IMR-90 (cell line): ENCODE measurements around the gene DYNLT4. TPM values are rescaled to one million over a fixed set of nuclear protein-coding genes. Genes with fewer than 3 reads are reported as not detected.

Source experiments
- ATAC-seq: fragments of 200-7000 bp; cut with Tn5 transposase; 2 replicates; pipeline ENCODE4 v1.9.1; 2020; ENCODE audit warnings: low read depth, mild to moderate bottlenecking, moderate library complexity
- BruUV-seq: library from RNA; stranded (reverse); fragments of 400-500 nt; replicated peaks from 2 replicates; lab custom pipeline; 2021; lab: Mats Ljungman, UMichigan
- CTCF ChIA-PET: fragments of 300-600 bp; formaldehyde crosslinking; extraction: SDS; loops from one replicate; lab custom pipeline; 2021; ENCODE audit warnings: antibody characterized with exemption; lab: Yijun Ruan, JAX
- POLR2A ChIA-PET: fragments of 300-600 bp; sonication (Branson Sonifier 250); formaldehyde crosslinking; loops from one replicate; lab custom pipeline; 2022; ENCODE audit warnings: antibody characterized with exemption; ENCODE audit not compliant: unreplicated experiment; lab: Charles Lee
- DNase-seq: peaks from one replicate; pipeline ENCODE4 v3.0.0; 2013
- H2AFZ ChIP-seq: replicated peaks from 2 replicates; pipeline ENCODE3; 2013; ENCODE audit warnings: low read length, mild to moderate bottlenecking; ENCODE audit not compliant: poor library complexity
- H2AK5ac ChIP-seq: 2 replicates; pipeline ENCODE4 v1.6.1; 2013; ENCODE audit warnings: low read depth, low read length, inconsistent platforms
- H2AK9ac ChIP-seq: replicated peaks from 2 replicates; pipeline ENCODE3; 2013; ENCODE audit warnings: mild to moderate bottlenecking, low read depth, low read length, moderate library complexity; ENCODE audit not compliant: poor library complexity
- H2BK120ac ChIP-seq: 2 replicates; pipeline ENCODE4 v1.6.1; 2013; ENCODE audit warnings: low read depth, low read length, inconsistent platforms
- H2BK15ac ChIP-seq: 3 replicates; pipeline ENCODE4 v1.6.1; 2013; ENCODE audit warnings: low read depth, low read length, inconsistent platforms
- H2BK20ac ChIP-seq: 2 replicates; pipeline ENCODE4 v1.6.1; 2013; ENCODE audit warnings: low read depth, mild to moderate bottlenecking, inconsistent platforms, low read length, moderate library complexity
- H2BK5ac ChIP-seq: 2 replicates; pipeline ENCODE4 v1.6.1; 2013; ENCODE audit warnings: mild to moderate bottlenecking, low read depth, low read length, inconsistent platforms; ENCODE audit not compliant: poor library complexity, severe bottlenecking
- H3K14ac ChIP-seq: replicated peaks from 2 replicates; pipeline ENCODE4 v1.6.1; 2013; ENCODE audit warnings: low read depth, low read length, inconsistent platforms
- H3K18ac ChIP-seq: 2 replicates; pipeline ENCODE4 v1.6.1; 2013; ENCODE audit warnings: low read depth, low read length, control low read depth
- H3K23ac ChIP-seq: 2 replicates; pipeline ENCODE4 v1.6.1; 2013; ENCODE audit warnings: low read depth, low read length, inconsistent platforms
- H3K27ac ChIP-seq: 2 replicates; pipeline ENCODE4 v1.5.1; 2013; ENCODE audit warnings: mild to moderate bottlenecking, control low read depth, low read length; ENCODE audit not compliant: insufficient read depth
- H3K27me3 ChIP-seq: 2 replicates; pipeline ENCODE4 v1.6.1; 2013; ENCODE audit warnings: low read length; ENCODE audit not compliant: control insufficient read depth, insufficient read depth
- H3K36me3 ChIP-seq: 2 replicates; pipeline ENCODE4 v1.6.1; 2013; ENCODE audit warnings: low read length, mixed read lengths; ENCODE audit not compliant: control insufficient read depth, insufficient read depth
- H3K4ac ChIP-seq: 2 replicates; pipeline ENCODE4 v1.6.1; 2013; ENCODE audit warnings: low read depth, low read length, inconsistent platforms
- H3K4me1 ChIP-seq: 2 replicates; pipeline ENCODE4 v1.6.1; 2013; ENCODE audit warnings: low read length, mixed read lengths; ENCODE audit not compliant: control insufficient read depth, insufficient read depth
- H3K4me2 ChIP-seq: 2 replicates; pipeline ENCODE4 v1.6.1; 2013; ENCODE audit warnings: low read depth, mild to moderate bottlenecking, control low read depth, low read length, moderate library complexity
- H3K4me3 ChIP-seq: 2 replicates; pipeline ENCODE4 v1.5.1; 2013; ENCODE audit warnings: low read depth, mild to moderate bottlenecking, control low read depth, low read length, moderate library complexity; ENCODE audit not compliant: insufficient read depth
- H3K56ac ChIP-seq: 2 replicates; pipeline ENCODE4 v1.6.1; 2013; ENCODE audit warnings: low read length, inconsistent platforms; ENCODE audit not compliant: insufficient read depth; ENCODE audit errors: extremely low read depth
- H3K79me1 ChIP-seq, 2 experiments: 2 replicates each; pipeline ENCODE4 v1.6.1; 2013; ENCODE audit warnings: low read length in 2 of 2, inconsistent platforms in 1 of 2, low read depth in 1 of 2
- H3K9ac ChIP-seq: 2 replicates; pipeline ENCODE4 v1.6.1; 2013; ENCODE audit warnings: low read depth, low read length, control low read depth
- H3K9me1 ChIP-seq: 2 replicates; pipeline ENCODE4 v1.6.1; 2013; ENCODE audit warnings: low read length, inconsistent platforms; ENCODE audit not compliant: insufficient read depth
- H3K9me3 ChIP-seq: 2 replicates; pipeline ENCODE4 v1.6.1; 2013; ENCODE audit warnings: low read length; ENCODE audit not compliant: control insufficient read depth, insufficient read depth
- H4K20me1 ChIP-seq: 2 replicates; pipeline ENCODE4 v1.6.1; 2013; ENCODE audit warnings: low read length, inconsistent platforms; ENCODE audit not compliant: insufficient read depth
- H4K5ac ChIP-seq: 2 replicates; pipeline ENCODE4 v1.6.1; 2013; ENCODE audit warnings: mild to moderate bottlenecking, low read depth, low read length, control low read depth
- H4K8ac ChIP-seq, 2 experiments: 2 replicates each; pipeline ENCODE4 v1.6.1; 2013; ENCODE audit warnings: low read depth in 2 of 2, low read length in 2 of 2, control low read depth in 1 of 2, inconsistent platforms in 1 of 2
- H4K91ac ChIP-seq: 2 replicates; pipeline ENCODE4 v1.6.1; 2013; ENCODE audit warnings: low read depth, low read length, inconsistent platforms; ENCODE audit not compliant: insufficient read depth
- BHLHE40 ChIP-seq: fragments of 150-350 bp; IDR thresholded peaks from 2 replicates; pipeline ENCODE4 v1.6.1; 2016; ENCODE audit warnings: mild to moderate bottlenecking, low read depth, low read length
- CEBPB ChIP-seq: IDR thresholded peaks from 2 replicates; pipeline ENCODE4 v1.6.1; 2012; ENCODE audit warnings: low read depth, low read length, improper control_type of control experiment
- CHD1 ChIP-seq: IDR thresholded peaks from 2 replicates; pipeline ENCODE4 v1.6.1; 2012; ENCODE audit warnings: low read depth, low read length, improper control_type of control experiment
- FOS ChIP-seq: fragments of 150-350 bp; IDR thresholded peaks from 2 replicates; pipeline ENCODE4 v1.6.1; 2016; ENCODE audit warnings: low read depth, low read length
- MAFK ChIP-seq: IDR thresholded peaks from 2 replicates; pipeline ENCODE4 v1.6.1; 2012; ENCODE audit warnings: low read depth, low read length, improper control_type of control experiment
- MXI1 ChIP-seq: IDR thresholded peaks from 2 replicates; pipeline ENCODE4 v1.6.1; 2012; ENCODE audit warnings: low read depth, mild to moderate bottlenecking, low read length, moderate library complexity, borderline replicate concordance
- NFE2L2 ChIP-seq: fragments of 150-350 bp; IDR thresholded peaks from 2 replicates; pipeline ENCODE4 v1.6.1; 2016; ENCODE audit warnings: low read depth, mild to moderate bottlenecking, low read length
- POLR2A ChIP-seq: IDR thresholded peaks from 2 replicates; pipeline ENCODE4 v1.6.1; 2012; ENCODE audit warnings: mild to moderate bottlenecking, low read depth, low read length
- RAD21 ChIP-seq: IDR thresholded peaks from 2 replicates; pipeline ENCODE4 v1.6.1; 2012; ENCODE audit warnings: low read length, improper control_type of control experiment
- RCOR1 ChIP-seq: IDR thresholded peaks from 2 replicates; pipeline ENCODE4 v1.6.1; 2012; ENCODE audit warnings: mild to moderate bottlenecking, low read length, improper control_type of control experiment; ENCODE audit not compliant: insufficient replicate concordance
- RFX5 ChIP-seq: IDR thresholded peaks from 2 replicates; pipeline ENCODE4 v1.8.0; 2012; ENCODE audit warnings: low read depth, mild to moderate bottlenecking, low read length, moderate library complexity
- SMC3 ChIP-seq: fragments of 150-350 bp; IDR thresholded peaks from 2 replicates; pipeline ENCODE4 v1.6.1; 2016; ENCODE audit warnings: low read depth, mild to moderate bottlenecking, antibody characterized with exemption, low read length, moderate library complexity
- WGBS, 2 experiments: methylation state at CpG; one replicate each; pipeline versions ENCODE4 v1.1.5 to v1.1.7; 2013; ENCODE audit warnings: missing lambda C conversion rate in 2 of 2; ENCODE audit not compliant: insufficient read length in 1 of 2; ENCODE audit errors: extremely low coverage in 2 of 2; 5-methylcytosine and 5-hydroxymethylcytosine counted together
- dilution Hi-C: fragments of 300-500 bp; cut with HindIII; formaldehyde crosslinking; loops from one replicate; pipeline ENCODE4 v1.14.3; 2018; ENCODE audit warnings: low sequenced_read_pairs; ENCODE audit not compliant: unreplicated experiment
- in situ Hi-C: fragments of 300-500 bp; cut with MboI; formaldehyde crosslinking; loops from 3 replicates; pipeline ENCODE4 v1.14.3; 2019; ENCODE audit warnings: low sequenced_read_pairs, inconsistent platforms, mixed read lengths
- intact Hi-C: fragments of 100-400 bp; cut with micrococcal nuclease; formaldehyde crosslinking; loops from 2 replicates; pipeline ENCODE4 v1.10.0; 2022
- polyA plus RNA-seq, 3 experiments: library from polyadenylated mRNA; depleted of rRNA; stranded (reverse); fragments of >200 nt; gene quantifications; 2 replicates each; pipeline ENCODE4 v1.2.3, GENCODE V29; 2012; ENCODE audit warnings: low replicate concordance in 1 of 3
- total RNA-seq: library from RNA; depleted of rRNA; stranded (reverse); fragments of >200 nt; gene quantifications from 2 replicates; pipeline ENCODE4 v1.2.3, GENCODE V29; 2012
- TF ChIP-seq, protein P1 (sequence below): fragments of 150-350 bp; IDR thresholded peaks from 2 replicates; pipeline ENCODE4 v1.6.1; 2016; ENCODE audit warnings: low read depth, mild to moderate bottlenecking, low read length, moderate library complexity, borderline replicate concordance
- TF ChIP-seq, protein P2 (sequence below): conservative IDR thresholded peaks from 2 replicates; pipeline ENCODE4 v1.5.1; 2012; ENCODE audit warnings: mild to moderate bottlenecking, low read depth, low read length, improper control_type of control experiment
- TF ChIP-seq, protein P3 (sequence below): fragments of 150-350 bp; IDR thresholded peaks from 2 replicates; pipeline ENCODE4 v1.6.1; 2017; ENCODE audit warnings: mild to moderate bottlenecking, antibody characterized with exemption, low read length, low read depth

Gene DYNLT4
- total and polyA plus RNA-seq, 2 of the 4 experiments (the other 2 are of a cell fraction), result not detected

- Histone ChIP-seq H3K36me3 (no peaks in the 10 kb centered on the region), H3K56ac (no peak overlapping the region), H2BK15ac (no peak overlapping the region), H3K9me3 (no peaks in the 10 kb centered on the region), H3K27ac (no peak overlapping the region), H4K91ac (no peak overlapping the region), H3K4ac (no peak overlapping the region), H2AFZ (no peak overlapping the region), H3K4me2 (no peak overlapping the region), H2BK5ac (no peak overlapping the region), H3K9ac (no peak overlapping the region), H2AK9ac (no peak overlapping the region), H4K20me1 (no peaks in the 10 kb centered on the region), H3K4me3 (no peak overlapping the region), H4K5ac (no peak overlapping the region), H3K27me3 (peaks cover 2% of the 10 kb centered on the region; the same call in 1 of the 2 replicates), H3K18ac (no peak overlapping the region), H3K9me1 (no peaks in the 10 kb centered on the region), H2BK20ac (no peak overlapping the region), H2BK120ac (no peak overlapping the region), H3K4me1 (peaks cover 3% of the 10 kb centered on the region; the same call in 1 of the 2 replicates), H3K79me1 (no peaks in the 10 kb centered on the region), H2AK5ac (no peak overlapping the region), H4K8ac (no peak overlapping the region), H3K23ac (no peak overlapping the region), H3K14ac (no peak overlapping the region)
- TF ChIP-seq RCOR1, result no peak
- no peak for TF ChIP-seq RAD21
- TF ChIP-seq BHLHE40, result no peak
- TF ChIP-seq MAFK, result no peak
- no peak for TF ChIP-seq CEBPB
- no peak for TF ChIP-seq CHD1
- TF ChIP-seq RFX5, result no peak
- no peak for TF ChIP-seq FOS
- TF ChIP-seq, protein P1, sequence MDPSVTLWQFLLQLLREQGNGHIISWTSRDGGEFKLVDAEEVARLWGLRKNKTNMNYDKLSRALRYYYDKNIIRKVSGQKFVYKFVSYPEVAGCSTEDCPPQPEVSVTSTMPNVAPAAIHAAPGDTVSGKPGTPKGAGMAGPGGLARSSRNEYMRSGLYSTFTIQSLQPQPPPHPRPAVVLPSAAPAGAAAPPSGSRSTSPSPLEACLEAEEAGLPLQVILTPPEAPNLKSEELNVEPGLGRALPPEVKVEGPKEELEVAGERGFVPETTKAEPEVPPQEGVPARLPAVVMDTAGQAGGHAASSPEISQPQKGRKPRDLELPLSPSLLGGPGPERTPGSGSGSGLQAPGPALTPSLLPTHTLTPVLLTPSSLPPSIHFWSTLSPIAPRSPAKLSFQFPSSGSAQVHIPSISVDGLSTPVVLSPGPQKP, result no peak
- TF ChIP-seq, protein P2, sequence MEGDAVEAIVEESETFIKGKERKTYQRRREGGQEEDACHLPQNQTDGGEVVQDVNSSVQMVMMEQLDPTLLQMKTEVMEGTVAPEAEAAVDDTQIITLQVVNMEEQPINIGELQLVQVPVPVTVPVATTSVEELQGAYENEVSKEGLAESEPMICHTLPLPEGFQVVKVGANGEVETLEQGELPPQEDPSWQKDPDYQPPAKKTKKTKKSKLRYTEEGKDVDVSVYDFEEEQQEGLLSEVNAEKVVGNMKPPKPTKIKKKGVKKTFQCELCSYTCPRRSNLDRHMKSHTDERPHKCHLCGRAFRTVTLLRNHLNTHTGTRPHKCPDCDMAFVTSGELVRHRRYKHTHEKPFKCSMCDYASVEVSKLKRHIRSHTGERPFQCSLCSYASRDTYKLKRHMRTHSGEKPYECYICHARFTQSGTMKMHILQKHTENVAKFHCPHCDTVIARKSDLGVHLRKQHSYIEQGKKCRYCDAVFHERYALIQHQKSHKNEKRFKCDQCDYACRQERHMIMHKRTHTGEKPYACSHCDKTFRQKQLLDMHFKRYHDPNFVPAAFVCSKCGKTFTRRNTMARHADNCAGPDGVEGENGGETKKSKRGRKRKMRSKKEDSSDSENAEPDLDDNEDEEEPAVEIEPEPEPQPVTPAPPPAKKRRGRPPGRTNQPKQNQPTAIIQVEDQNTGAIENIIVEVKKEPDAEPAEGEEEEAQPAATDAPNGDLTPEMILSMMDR, result no peak
- no peak for TF ChIP-seq SMC3
- TF ChIP-seq, protein P3, sequence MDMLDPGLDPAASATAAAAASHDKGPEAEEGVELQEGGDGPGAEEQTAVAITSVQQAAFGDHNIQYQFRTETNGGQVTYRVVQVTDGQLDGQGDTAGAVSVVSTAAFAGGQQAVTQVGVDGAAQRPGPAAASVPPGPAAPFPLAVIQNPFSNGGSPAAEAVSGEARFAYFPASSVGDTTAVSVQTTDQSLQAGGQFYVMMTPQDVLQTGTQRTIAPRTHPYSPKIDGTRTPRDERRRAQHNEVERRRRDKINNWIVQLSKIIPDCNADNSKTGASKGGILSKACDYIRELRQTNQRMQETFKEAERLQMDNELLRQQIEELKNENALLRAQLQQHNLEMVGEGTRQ, result no peak
- no peak for TF ChIP-seq NFE2L2
- TF ChIP-seq MXI1, result no peak
- TF ChIP-seq POLR2A, result no peak
- ATAC-seq (no peak), DNase-seq (no peak)
- dilution Hi-C loops (no loop called here), in situ Hi-C loops (no loop called here), intact Hi-C loops (loop anchor here (5.0 kb wide), 1 partner anchor 221 kb away; the partner anchor contains the start of genes HECTD3 and UROD)
- ChIA-PET CTCF (interaction anchor here (1.4 kb wide), 1 partner anchor 9 kb away, joined by 4 read pairs; the partner anchor contains the start of gene PLK3), POLR2A (no interaction called here)
- 33% methylated on average over 2 of the region's 7 CpGs; no CpG with 5 or more reads in 1 of the 2 experiments for WGBS, 2 experiments
- no TSS peak for BruUV-seq
Observed at GRCh38 chr1:44790968-44791801, 16.0 kb downstream of the DYNLT4 start.
